Measurements from ENCODE around the gene SLC6A7.

DNA sequence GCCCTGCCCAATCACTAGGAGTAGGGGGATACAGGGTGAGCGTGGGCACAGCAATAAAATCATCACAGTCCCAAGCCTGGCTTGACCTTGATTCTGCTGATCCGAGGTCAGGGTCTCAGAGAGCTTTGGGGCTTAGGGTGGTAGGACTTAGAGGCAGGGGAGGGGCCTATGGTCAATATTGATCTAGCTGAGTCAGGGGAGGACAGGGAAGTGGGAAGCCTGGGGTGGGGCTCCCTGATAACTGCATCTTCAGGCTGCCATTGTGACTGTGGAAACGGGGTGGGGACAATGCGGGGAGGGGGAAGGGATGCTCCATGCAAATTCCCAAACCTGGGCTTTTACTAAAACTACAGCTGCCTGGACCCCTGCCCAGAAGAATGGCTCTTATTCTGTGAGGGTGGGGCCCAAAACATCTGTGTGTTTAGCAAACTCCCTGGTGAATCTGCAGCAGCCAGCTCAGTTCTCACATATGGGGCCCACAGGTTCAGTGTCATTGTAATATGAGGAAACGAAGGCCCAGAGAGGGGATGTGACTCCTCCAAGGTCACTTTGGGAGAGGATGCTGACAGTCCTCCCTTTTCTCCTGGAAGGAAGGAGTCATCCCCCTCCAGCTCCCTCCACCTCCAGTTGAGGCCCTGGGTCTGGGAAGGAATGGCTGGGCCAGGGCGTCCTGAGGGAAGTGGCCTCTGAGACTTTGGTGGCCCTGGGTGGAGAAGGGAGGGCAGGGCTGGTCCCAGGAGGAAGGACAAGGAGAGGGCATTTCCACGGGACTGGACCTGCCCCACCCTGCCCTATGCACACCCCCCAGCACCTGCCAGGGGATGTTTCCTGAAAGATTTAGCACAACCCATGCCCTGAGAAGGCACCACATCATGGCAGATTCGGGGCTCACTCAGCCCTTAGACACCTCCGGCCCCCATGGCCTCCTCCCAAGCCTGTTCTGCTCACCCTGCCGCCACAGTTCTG is 26.4 kb downstream of the SLC6A7 start:
- TF ChIP-seq, protein P1, sequence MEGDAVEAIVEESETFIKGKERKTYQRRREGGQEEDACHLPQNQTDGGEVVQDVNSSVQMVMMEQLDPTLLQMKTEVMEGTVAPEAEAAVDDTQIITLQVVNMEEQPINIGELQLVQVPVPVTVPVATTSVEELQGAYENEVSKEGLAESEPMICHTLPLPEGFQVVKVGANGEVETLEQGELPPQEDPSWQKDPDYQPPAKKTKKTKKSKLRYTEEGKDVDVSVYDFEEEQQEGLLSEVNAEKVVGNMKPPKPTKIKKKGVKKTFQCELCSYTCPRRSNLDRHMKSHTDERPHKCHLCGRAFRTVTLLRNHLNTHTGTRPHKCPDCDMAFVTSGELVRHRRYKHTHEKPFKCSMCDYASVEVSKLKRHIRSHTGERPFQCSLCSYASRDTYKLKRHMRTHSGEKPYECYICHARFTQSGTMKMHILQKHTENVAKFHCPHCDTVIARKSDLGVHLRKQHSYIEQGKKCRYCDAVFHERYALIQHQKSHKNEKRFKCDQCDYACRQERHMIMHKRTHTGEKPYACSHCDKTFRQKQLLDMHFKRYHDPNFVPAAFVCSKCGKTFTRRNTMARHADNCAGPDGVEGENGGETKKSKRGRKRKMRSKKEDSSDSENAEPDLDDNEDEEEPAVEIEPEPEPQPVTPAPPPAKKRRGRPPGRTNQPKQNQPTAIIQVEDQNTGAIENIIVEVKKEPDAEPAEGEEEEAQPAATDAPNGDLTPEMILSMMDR (conservative IDR thresholded peaks at IDR 0.05; ENCODE audit: low read depth, low read length): no peak
- no peak for TF ChIP-seq EZH2 (IDR thresholded peaks at IDR 0.05; ENCODE audit: borderline replicate concordance, low read depth, low read length, poor library complexity, severe bottlenecking)
